Embryonic facial prominence (tissue), 1 donor: Measurements from ENCODE around the gene DAGLB.
"Not testable (repeated sequence)": the region's sequence is repeated elsewhere in the genome, so short reads cannot be mapped to it uniquely, and the experiment has no call there.

Experiments
- DNase-seq: peaks from one replicate; pipeline ENCODE4 v3.0.0-alpha.2; 2016; ENCODE audit errors: extremely low spot score

The DAGLB gene

DNA sequence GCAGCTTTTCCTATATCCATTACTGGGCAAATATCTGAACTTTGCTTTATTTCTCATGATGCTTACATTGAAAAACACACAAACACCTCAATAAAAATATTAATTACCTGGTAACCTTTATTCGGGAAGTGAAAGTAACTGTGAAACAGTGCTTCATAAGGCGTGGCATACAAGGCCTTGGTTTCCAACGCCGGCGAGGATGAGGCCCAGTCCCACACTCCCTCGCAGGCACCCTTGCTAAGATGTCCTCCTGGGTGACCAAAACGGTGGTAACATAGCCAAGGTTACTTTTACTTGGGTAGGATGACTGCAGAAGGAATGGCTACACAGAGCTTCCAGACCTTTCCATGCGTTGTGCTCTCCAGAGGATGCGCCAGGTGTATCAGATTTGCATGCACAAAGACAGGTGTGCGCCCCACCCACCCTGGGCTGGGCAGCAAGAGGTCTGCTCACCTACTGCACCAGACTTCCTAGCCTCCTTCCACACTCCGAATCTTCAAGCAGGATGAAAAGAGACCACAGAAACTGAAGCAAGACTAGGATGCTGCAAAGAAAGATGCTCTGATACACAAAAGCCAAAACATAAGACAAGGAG is 13.3 kb upstream of the DAGLB start:
- no peak for DNase-seq

DNA sequence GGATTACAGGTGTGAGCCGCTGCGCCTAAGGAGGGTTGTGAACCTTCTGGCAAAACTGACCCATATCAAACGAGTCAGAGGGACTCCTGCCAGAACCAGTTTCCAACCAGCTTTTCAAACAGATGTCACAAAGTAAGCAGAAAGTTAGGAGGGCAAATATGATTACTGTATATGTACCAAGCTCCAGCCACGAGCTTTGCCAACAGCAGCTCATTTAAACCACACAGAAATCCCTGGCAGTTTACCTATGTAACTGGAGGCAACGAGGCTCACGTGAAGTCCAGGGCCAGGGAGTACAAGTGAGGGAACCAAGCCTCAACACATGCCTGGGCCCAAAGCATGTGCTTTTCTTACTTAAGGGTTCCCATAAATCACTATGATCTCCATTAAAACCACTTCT is 12.5 kb upstream of the DAGLB start:
- DNase-seq: no peak

DNA sequence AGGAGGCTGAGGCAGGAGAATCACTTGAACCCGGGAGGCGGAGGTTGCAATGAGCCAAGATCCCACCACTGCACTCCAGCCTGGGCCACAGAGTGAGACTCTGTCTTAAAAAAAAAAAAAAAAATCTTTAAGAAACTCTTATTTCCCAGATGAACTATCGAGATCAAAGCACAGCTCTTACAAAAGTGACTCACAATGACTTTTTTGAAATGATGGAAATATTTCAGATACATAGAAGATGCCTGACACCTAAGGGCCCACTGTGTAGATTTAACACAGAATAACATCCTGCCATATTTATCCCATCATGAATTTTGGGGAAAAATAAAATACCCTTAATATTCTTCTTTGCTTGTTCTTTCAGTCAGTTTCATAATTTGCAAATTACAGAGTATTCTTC is 10.9 kb upstream of the DAGLB start:
- DNase-seq: not testable (repeated sequence)

DNA sequence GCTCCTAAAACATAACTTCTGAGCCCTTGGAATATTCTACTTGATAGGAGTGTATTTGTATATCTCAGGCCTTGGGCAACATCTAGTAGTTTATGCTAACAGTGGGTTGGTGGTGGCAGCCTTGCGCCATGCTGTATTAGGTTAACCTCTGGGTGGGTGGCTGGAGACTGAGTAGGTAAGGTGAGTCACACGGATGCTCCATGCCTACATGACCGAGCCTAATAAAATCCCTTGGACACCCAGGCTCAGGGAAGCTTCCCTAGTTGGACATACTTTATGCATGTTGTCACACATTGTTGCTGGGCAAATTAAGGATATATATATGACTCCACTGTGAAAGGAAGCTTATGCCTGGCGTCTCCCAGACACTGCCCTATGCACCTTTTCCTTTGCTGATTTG is 6.0 kb upstream of the DAGLB start:
- DNase-seq: no peak

DNA sequence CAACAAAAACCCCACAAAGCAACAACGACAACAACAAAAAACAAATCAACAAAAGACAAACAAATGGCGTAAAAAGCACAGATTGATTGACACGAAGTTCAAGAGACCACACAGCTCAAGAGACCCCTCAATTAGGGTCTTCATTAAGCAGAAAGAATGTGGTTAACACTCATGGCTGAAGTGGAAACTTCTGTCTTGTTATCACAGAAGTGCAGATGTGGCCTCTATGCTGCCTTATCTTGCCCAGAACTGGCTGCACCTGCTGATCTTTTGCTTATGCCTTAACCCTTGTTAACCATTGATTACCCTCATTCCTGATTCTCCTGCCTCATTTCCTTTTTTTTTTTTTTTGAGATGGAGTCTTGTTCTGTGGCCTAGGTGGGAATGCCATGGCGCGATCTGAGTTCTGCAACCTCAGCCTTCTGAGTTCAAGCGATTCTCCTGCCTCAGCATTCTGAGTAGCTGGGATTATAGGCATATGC is 3.5 kb upstream of the DAGLB start:
- no peak for DNase-seq

DNA sequence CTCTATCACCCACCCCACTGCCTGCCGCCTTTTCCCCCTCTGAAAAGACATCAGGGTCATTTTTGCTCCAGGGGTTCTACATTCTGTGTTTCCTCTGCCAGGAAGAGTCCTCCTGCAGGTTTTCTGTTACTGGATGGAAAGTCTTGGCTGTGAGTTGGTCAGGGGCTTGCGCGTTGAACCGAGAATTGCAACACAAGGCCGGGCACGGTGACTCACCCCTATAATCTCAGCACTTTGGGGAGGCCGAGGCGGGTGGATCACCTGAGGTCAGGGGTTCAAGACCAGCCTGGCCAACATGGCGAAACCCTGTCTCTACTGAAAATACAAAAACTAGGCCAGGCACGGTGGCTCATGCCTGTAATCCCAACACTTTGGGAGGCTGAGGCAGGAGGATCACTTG is 2.8 kb upstream of the DAGLB start:
- not testable (repeated sequence) for DNase-seq

DNA sequence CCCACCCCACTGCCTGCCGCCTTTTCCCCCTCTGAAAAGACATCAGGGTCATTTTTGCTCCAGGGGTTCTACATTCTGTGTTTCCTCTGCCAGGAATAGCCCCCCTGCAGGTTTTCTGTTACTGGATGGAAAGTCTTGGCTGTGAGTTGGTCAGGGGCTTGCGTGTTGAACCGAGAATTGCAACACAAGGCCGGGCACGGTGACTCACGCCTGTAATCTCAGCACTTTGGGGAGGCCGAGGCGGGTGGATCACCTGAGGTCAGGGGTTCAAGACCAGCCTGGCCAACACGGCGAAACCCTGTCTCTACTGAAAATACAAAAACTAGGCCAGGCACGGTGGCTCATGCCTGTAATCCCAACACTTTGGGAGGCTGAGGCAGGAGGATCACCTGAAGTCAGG is 2.1 kb upstream of the DAGLB start:
- not testable (repeated sequence) for DNase-seq

DNA sequence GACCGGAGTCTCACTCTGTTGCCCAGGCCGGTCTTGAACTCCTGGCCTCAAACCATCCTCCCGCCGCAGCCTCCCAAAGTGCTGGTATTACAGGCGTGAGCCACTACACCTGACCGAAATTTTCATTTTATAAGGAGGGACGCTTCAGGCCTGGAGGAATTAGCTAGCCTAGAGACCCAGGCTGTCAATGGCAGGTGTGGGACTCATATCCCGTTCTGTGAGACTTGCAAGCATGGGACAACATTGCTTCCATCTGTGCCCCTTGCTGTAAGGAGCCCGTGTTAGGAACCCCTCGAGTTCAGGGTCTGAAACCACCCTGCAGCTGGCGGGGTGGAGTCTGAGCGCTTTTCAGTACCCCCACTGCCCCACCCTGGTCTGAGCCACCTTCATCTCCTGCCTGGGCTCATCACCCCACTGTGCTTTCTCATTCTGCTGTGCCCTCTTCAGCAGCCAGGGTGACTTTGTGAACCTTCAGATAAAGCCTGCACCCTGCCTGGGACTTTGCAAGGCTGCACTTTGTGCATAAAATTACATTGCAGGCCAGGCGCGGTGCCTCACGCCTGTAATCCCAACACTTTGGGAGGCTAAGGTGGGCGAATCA is 1.3 kb upstream of the DAGLB start:
- DNase-seq: no peak

DNA sequence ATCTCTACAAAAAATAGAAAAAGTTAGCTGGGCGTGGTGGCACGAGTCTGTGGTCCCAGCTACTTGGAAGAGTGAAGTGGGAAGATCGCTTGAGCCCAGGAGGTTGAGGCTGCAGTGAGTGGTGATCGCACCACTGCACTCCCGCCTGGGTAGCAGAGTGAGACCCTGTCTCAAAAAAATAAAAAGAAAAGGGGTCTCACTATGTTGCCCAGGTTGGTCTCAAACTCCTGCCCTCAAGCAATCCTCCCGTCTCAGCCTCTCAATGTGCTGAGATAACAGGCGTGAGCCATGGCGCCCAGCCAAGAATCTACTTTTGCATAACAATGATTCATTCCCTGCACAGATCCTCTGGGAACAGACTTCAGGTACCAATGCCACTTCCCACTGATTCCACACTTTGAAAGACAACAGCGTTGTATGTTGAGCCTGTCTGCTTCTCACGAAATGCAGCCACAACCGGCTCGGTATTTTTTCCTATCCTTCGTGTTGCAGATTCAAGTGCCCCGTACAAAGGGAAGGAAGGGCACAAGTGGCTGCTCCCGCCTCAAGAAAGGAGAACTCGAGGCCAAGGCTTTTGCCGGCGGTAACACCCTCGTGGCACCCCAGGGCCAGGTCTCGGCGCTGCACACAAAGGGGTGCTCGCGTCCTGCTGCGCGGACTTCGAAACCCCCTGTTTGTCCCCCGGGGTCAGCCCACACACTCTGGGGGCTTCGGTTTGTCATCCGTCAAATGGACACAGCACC is 745 bp downstream of the DAGLB start:
- DNase-seq: no peak

DNA sequence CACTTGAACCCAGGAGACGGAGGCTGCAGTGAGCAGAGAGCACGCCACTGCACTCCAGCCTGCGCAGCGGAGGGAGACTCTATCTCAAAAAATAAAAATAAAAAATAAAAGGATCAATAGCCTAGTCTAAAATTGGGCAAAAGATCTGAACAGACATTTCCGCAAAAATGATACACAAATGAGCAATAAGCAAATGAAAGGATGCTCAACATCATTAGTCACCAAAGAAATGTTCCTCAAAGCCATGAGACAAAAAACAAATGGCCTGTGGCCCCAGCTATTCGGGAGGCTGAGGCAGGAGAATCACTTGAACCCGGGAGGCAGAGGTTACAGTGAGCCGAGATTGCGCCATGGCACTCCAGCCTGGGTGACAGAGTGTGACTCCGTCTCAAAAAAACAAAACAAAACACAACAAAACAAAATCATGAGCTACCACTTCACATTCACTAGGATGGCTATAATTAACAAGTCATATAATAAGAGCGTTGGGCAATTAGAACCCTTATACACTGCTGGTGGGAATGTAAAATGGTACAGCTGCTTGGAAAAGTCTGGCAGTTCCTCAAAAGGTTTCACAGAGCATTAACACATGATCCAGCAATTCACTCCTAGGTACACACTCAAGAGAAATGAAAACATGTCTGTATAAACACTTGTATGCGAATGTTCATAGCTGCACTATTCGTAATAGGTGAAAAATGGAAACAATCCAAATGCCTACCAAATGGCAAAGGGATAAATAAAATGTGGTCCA is 3.1 kb downstream of the DAGLB start:
- no peak for DNase-seq

DNA sequence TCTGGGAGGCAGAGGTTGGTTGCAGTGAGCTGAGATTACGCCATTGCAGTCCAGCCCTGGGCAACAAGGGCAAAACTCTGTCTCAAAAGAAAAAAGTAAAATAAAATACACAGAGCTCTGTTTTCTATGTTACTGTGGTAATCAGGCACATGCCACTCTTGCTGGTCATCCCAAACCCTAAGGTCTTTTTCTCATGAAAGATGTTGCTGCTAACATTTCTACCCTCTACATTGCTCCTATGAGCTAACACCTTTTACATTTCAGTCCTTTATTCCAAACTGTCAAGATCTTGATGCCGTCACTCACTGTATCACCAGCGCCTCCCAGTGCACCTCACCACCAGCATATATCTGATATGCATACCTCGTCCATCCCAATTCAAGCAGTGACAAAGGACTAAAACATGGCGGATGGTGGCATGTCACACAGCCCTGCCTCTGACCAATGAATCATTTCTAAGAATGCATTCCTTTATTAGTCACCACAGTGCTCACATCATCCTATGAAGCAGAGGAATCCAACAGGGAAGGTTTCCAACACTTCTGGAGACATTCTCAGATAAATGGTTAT is 4.3 kb downstream of the DAGLB start:
- DNase-seq: no peak

DNA sequence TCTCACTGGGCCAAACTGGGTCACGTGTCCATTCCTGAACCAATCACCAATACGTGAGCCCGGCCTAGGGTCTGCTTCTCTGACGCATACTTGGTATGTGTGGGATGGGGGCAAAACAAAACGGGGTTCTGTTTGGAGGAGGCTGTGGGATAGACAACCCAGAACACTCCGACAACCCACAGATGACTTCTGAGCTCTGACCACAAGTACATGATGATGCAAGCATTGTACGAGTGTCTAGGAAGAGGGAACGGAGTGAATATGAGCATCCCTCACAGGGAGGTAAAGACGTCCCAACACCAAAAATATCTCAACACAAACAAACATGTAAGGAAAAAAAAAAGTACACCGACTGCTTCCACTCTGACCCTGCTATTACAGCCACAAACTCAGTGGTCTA is 5.6 kb downstream of the DAGLB start:
- no peak for DNase-seq

DNA sequence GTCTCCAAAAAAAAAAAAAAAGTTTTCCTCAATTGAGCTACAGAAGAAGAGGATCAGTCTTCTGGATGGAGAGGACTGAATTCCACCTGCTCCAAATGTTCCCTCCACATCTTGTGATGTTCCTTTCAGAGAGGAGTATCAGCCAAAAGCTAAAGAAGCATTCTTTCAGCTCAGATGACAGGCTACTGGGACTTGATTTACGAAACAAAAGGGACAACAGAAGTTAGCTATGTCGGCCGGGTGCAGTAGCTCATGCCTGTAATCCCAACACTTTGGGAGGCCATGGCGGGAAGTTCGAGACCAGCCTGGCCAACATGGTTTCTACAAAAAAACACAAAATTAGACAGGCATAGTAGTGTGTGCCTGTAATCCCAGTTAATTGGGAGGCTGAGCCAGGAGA is 7.4 kb downstream of the DAGLB start:
- DNase-seq: no peak

DNA sequence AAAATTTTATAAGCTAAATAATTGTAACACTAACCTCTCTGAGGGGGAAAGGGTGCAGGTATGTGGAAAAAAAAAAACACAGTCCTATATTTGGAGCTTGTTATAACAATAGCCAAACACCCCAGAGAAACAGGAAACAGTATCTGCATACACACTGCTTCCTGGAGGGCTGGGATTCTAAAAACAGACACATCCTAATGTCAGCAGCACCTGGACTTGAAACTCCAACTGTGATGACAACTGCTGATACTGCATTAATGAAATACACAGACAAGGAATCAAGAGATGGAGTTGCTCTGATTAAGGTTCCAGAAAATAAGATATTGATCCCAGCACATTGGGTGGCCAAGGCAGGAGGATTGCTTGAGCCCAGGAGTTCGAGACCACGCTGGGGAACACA is 9.3 kb downstream of the DAGLB start:
- no peak for DNase-seq

DNA sequence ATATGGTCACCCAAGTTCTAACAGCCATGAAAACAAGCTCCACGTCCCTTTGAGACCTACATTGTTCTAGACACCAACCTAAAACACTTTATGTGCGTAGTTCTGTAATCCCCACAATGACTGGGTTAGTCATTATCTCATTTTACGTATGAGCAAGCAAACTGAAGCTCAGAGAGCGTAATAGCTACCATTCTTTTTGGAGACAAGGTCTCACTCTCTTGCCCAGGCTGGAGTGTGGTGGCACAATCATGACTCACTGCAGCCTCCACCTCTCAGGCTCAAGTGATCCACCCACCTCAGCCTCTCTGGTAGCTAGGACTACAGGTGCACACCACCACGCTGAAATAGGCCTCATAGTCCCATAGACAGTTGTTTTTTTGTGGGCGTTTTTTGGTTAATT is 10.5 kb downstream of the DAGLB start:
- DNase-seq: no peak

DNA sequence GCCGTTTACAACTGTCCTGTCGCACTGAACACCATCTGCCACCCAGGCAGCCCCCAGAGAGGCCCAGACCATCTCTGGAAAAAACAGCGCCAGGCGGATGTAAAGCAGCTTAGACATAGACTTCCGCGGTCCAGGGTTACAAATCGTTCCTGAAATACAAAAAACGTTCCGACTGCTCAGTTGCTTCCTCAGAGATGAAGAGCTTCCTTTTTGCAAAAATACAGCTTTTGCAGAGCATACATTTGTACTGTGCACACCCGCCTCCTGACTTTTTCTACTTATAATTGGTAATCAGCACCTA is 11.4 kb downstream of the DAGLB start:
- no peak for DNase-seq

DNA sequence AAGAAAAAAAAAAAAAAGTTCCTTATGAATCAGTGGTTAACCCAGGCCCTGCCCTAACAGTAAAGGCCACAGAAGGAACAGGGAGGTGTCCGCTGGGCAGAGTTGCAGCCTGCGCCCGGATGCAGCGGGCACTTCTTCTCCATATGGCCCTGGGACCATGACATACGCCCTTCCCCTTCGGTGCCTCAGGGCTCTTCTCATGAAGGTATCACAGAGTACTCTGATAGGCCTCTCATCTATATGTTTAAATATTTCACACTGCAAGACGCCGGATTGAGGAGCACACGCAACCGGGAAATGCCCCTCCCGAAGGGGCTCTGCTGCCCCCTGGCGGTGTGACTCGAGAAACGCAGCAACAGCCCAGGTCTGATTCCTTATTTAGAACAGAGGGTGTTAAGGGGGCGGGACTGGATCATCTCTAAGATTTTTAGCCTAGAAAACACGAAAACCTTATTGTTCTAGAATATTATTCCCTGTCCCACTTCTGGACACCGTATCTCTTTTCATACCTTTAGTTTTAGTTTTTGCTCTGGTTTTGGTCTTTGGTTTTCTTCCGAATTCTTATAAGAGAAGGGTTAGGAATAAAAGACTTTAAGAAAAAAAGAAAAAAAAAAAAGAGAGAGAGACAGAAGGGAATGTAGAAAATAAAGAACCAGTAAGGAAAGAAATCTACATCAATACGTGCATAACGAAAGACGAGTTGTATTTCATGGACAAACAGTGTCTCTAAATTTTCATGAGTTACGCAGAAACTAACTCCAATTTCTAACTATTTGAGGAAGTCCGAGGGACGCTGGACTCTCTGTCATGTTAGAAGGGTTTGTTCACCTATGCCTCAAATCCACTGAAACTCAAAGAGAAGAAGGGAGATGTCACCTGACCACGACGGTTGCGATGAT is 12.0 kb downstream of the DAGLB start:
- peak; percentile 61 for DNase-seq

DNA sequence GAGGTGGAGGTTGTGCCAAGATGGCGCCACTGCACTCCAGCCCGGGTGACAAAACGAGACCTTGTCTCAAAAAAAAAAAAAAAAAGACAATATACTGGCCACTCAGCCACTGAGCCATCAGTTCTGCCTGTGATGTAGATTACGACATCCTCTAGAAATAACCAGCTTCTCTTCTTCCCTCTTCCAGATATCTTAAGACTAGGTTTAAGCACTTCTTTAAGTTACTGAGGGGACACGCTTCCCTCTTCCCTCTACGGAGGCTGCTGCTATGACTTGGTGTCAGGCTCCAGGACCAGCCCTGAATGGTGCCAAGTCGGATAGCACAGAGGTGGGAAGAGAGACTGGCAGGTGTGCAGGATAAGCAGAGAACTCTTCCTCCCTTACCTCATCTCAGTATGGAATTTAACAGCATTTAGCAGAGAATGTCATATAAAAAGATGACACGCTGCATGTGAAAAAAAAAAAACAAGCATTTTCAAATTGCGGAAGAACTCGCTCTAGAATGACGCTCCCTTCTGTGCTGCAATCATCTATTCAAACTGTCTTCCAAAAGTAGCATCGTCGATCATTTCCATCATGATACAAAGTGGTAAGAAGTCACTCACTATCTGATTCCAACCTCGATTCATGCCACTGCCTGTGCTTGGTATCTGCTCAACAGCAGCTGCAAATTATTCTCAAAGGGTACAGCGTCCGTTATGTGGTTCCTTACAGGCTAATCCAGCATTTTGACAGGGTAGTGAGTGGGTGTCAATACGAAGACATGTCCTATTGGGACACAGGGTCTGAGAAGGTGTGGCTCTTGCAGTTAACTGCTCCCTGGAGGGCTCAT is 13.8 kb downstream of the DAGLB start:
- DNase-seq: no peak

DNA sequence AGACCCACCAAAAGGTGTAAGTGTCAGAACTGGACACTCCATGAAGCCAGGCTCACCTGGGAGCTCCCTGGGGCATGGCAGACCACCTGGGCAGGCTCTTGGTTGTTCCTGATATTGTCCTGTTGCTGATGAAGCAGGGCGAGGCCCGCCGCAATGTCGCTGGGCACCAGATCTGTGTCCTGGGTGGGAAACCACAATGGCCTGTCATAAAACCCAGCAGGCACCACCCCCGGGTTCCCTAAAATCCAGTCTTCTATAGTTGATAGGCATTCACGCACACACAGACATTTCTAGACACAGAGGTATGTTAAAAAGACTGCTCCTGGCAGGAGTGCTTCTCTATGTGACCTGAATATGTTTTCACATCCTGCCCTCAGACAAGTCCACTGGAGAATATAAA is 15.0 kb downstream of the DAGLB start:
- DNase-seq: no peak

DNA sequence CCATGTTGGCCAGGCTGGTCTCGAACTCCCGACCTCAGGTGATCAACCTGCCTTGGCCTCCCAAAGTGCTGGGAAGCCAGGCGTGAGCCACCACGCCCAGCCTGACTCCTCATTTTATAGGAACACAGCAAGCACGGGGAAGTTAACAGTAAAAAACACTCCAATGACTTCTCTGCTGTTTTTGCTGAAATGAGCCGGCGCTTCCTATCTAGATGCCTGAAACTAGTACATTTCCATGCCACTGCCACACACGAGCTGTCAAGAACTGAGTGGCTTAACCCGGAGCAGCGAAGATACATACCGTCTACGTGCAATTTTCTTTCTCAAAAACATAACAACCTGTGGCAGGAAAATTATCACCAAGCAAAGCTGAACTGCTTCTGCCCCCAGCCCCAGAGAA is 16.8 kb downstream of the DAGLB start:
- DNase-seq: no peak
